Astrocyte (in vitro differentiated cells and primary cell): ENCODE measurements around the gene PNO1. TPM values are rescaled to one million over a fixed set of nuclear protein-coding genes. Genes with fewer than 3 reads are reported as not detected.
A peak's percentile ranks its signal among the peaks of the same experiment; 100 is the strongest.

ENCODE experiments used
- DNase-seq: peaks from one replicate; pipeline ENCODE4 v3.0.0-alpha.2; 2010; ENCODE audit warnings: low read depth
- FAIRE-seq: peaks from 2 replicates; lab custom pipeline; 2011; peaks lifted over from hg19 to GRCh38; lab: Jason Lieb, UNC
- H2AFZ ChIP-seq: 2 replicates; pipeline ENCODE4 v1.6.0; 2012; ENCODE audit warnings: low read depth, low read length, inconsistent platforms
- H3K27ac ChIP-seq: 2 replicates; pipeline ENCODE4 v1.5.1; 2011; ENCODE audit warnings: low read depth, low read length, inconsistent platforms
- H3K27me3 ChIP-seq: 2 replicates; pipeline ENCODE4 v1.6.0; 2011; ENCODE audit warnings: low read length, inconsistent platforms; ENCODE audit not compliant: insufficient read depth
- H3K36me3 ChIP-seq: 2 replicates; pipeline ENCODE4 v1.5.1; 2011; ENCODE audit warnings: low read length, inconsistent platforms; ENCODE audit not compliant: insufficient read depth
- H3K4me1 ChIP-seq: 2 replicates; pipeline ENCODE4 v1.5.1; 2011; ENCODE audit warnings: low read length, inconsistent platforms; ENCODE audit not compliant: insufficient read depth
- H3K4me2 ChIP-seq: 2 replicates; pipeline ENCODE4 v1.6.0; 2012; ENCODE audit warnings: low read length, inconsistent platforms
- H3K4me3 ChIP-seq: 2 replicates; pipeline ENCODE4 v1.5.1; 2011; ENCODE audit warnings: low read depth, mild to moderate bottlenecking, low read length, inconsistent platforms; ENCODE audit not compliant: insufficient read depth
- H3K79me2 ChIP-seq: 2 replicates; pipeline ENCODE4 v1.6.0; 2012; ENCODE audit warnings: mild to moderate bottlenecking, low read length, inconsistent platforms; ENCODE audit not compliant: insufficient read depth
- H3K9ac ChIP-seq: 2 replicates; pipeline ENCODE4 v1.6.0; 2012; ENCODE audit warnings: mild to moderate bottlenecking, low read length, inconsistent platforms
- H3K9me3 ChIP-seq: 2 replicates; pipeline ENCODE4 v1.5.1; 2012; ENCODE audit warnings: low read depth, mild to moderate bottlenecking, low read length, inconsistent platforms; ENCODE audit not compliant: insufficient read depth
- H4K20me1 ChIP-seq: 2 replicates; pipeline ENCODE4 v1.6.0; 2012; ENCODE audit warnings: low read length, inconsistent platforms; ENCODE audit not compliant: insufficient read depth
- H3K27ac Mint-ChIP-seq: one replicate; pipeline ENCODE4 v1.8.0; 2021; ENCODE audit warnings: mild to moderate bottlenecking, mixed read lengths; ENCODE audit not compliant: unreplicated experiment
- H3K27me3 Mint-ChIP-seq: one replicate; pipeline ENCODE4 v1.8.0; 2021; ENCODE audit warnings: low read depth, mixed read lengths; ENCODE audit not compliant: unreplicated experiment
- H3K36me3 Mint-ChIP-seq: one replicate; pipeline ENCODE4 v1.8.0; 2021; ENCODE audit warnings: low read depth, mixed read lengths; ENCODE audit not compliant: unreplicated experiment
- H3K4me1 Mint-ChIP-seq: one replicate; pipeline ENCODE4 v1.8.0; 2021; ENCODE audit warnings: low read depth, mixed read lengths; ENCODE audit not compliant: unreplicated experiment
- H3K4me3 Mint-ChIP-seq: one replicate; pipeline ENCODE4 v1.8.0; 2021; ENCODE audit warnings: mild to moderate bottlenecking, moderate library complexity, mixed read lengths; ENCODE audit not compliant: unreplicated experiment
- H3K9me3 Mint-ChIP-seq: one replicate; pipeline ENCODE4 v1.8.0; 2021; ENCODE audit warnings: mild to moderate bottlenecking, mixed read lengths; ENCODE audit not compliant: unreplicated experiment
- EZH2 ChIP-seq: IDR thresholded peaks from 2 replicates; pipeline ENCODE4 v1.6.1; 2012; ENCODE audit warnings: mild to moderate bottlenecking, low read length, inconsistent platforms; ENCODE audit not compliant: insufficient read depth
- total RNA-seq: library from RNA; stranded (reverse); gene quantifications from 2 replicates; pipeline ENCODE4 v1.2.1, GENCODE V29; 2021
- TF ChIP-seq, protein P1 (sequence below): IDR thresholded peaks from 2 replicates; pipeline ENCODE4 v1.5.1; 2011; ENCODE audit warnings: low read depth, mild to moderate bottlenecking, inconsistent platforms, low read length, moderate library complexity; ENCODE audit not compliant: insufficient read depth

The PNO1 gene
- total RNA-seq, 1 donor from 2014 or later, result 26.8 TPM

- H2AFZ ChIP-seq, result no peak overlapping the region
- no peak overlapping the region for H3K4me3 Mint-ChIP-seq
- no peaks in the 10 kb centered on the region for H3K27me3 Mint-ChIP-seq
- DNase-seq (no peak), FAIRE-seq (no peak)
- no peaks in the 10 kb centered on the region for H4K20me1 ChIP-seq
- H3K27ac Mint-ChIP-seq, result no peak overlapping the region
- no peak overlapping the region for H3K4me3 ChIP-seq
- no peaks in the 10 kb centered on the region for H3K9me3 ChIP-seq
- no peaks in the 10 kb centered on the region for H3K79me2 ChIP-seq
- no peaks in the 10 kb centered on the region for H3K4me1 ChIP-seq
- H3K36me3 Mint-ChIP-seq, result peaks cover 1% of the 10 kb centered on the region
- no peaks in the 10 kb centered on the region for H3K4me1 Mint-ChIP-seq
- TF ChIP-seq, protein P1, sequence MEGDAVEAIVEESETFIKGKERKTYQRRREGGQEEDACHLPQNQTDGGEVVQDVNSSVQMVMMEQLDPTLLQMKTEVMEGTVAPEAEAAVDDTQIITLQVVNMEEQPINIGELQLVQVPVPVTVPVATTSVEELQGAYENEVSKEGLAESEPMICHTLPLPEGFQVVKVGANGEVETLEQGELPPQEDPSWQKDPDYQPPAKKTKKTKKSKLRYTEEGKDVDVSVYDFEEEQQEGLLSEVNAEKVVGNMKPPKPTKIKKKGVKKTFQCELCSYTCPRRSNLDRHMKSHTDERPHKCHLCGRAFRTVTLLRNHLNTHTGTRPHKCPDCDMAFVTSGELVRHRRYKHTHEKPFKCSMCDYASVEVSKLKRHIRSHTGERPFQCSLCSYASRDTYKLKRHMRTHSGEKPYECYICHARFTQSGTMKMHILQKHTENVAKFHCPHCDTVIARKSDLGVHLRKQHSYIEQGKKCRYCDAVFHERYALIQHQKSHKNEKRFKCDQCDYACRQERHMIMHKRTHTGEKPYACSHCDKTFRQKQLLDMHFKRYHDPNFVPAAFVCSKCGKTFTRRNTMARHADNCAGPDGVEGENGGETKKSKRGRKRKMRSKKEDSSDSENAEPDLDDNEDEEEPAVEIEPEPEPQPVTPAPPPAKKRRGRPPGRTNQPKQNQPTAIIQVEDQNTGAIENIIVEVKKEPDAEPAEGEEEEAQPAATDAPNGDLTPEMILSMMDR, result no peak
- no peak for TF ChIP-seq EZH2
- H3K4me2 ChIP-seq, result no peak overlapping the region
- H3K36me3 ChIP-seq, result no peaks in the 10 kb centered on the region
- no peak overlapping the region for H3K9ac ChIP-seq
- no peaks in the 10 kb centered on the region for H3K9me3 Mint-ChIP-seq
- H3K27ac ChIP-seq, result no peak overlapping the region
- no peaks in the 10 kb centered on the region for H3K27me3 ChIP-seq
Observed at GRCh38 chr2:68141875-68142274, 15.8 kb upstream of the PNO1 start.

- no peak for DNase-seq
- Histone ChIP-seq H4K20me1 (no peaks in the 10 kb centered on the region), H3K4me2 (no peak overlapping the region), H3K79me2 (peaks cover 7% of the 10 kb centered on the region), H2AFZ (no peak overlapping the region), H3K27me3 (no peaks in the 10 kb centered on the region), H3K9me3 (no peaks in the 10 kb centered on the region), H3K27ac (no peak overlapping the region), H3K4me1 (no peaks in the 10 kb centered on the region), H3K36me3 (no peaks in the 10 kb centered on the region), H3K4me3 (no peak overlapping the region), H3K9ac (no peak overlapping the region)
- TF ChIP-seq, protein P1, result no peak
- no peak for TF ChIP-seq EZH2
- no peaks in the 10 kb centered on the region for H3K27me3 Mint-ChIP-seq
- no peaks in the 10 kb centered on the region for H3K9me3 Mint-ChIP-seq
- peak overlapping the region; percentile 10 for H3K27ac Mint-ChIP-seq
- no peak for FAIRE-seq
- peaks cover under 1% of the 10 kb centered on the region for H3K4me1 Mint-ChIP-seq
- no peaks in the 10 kb centered on the region for H3K36me3 Mint-ChIP-seq
- H3K4me3 Mint-ChIP-seq, result no peak overlapping the region
Observed at GRCh38 chr2:68151037-68151436, 6.7 kb upstream of the PNO1 start.

DNA sequence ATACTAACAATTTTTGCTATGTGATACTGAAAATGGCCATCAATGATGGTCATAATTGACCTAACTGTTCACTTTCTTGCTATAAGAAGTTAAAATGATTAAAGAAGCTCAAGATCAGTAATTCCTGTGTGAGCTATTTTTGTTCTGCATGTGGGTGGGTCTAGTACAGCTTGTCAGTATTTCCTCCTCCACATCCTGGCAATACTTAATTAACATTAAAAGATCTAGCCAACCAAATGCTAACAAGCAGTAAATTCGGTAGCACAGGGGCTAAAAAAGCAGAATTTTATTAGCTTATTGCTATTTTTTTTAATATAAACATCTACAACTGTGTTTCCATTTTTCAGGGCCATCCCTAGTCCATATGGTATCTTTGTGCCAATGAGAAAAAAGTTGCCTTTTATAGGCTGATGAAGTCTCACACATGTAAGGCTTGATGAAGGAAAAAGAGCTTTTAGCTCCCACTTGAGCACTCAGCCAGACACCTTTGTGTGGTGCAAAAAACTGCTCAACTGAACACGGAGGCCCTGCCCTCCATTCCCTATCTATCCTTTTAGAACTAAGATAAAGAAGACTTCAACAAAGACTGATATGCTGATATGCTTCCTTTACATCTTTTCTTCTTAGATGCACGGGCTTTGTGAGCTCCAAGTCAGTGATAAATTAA is 4.9 kb upstream of the PNO1 start:
- Histone ChIP-seq H3K4me3 (no peak overlapping the region), H3K9me3 (no peaks in the 10 kb centered on the region), H4K20me1 (no peaks in the 10 kb centered on the region), H2AFZ (no peak overlapping the region), H3K4me1 (peaks cover 3% of the 10 kb centered on the region), H3K9ac (no peak overlapping the region), H3K36me3 (no peaks in the 10 kb centered on the region), H3K4me2 (no peak overlapping the region), H3K27ac (no peak overlapping the region), H3K27me3 (no peaks in the 10 kb centered on the region), H3K79me2 (peaks cover 21% of the 10 kb centered on the region)
- peaks cover 8% of the 10 kb centered on the region for H3K4me1 Mint-ChIP-seq
- FAIRE-seq, result no peak
- no peaks in the 10 kb centered on the region for H3K9me3 Mint-ChIP-seq
- TF ChIP-seq, protein P1, result no peak
- no peak for TF ChIP-seq EZH2
- no peak overlapping the region for H3K27ac Mint-ChIP-seq
- H3K27me3 Mint-ChIP-seq, result no peaks in the 10 kb centered on the region
- no peak overlapping the region for H3K4me3 Mint-ChIP-seq
- no peak for DNase-seq
- H3K36me3 Mint-ChIP-seq, result no peaks in the 10 kb centered on the region
